Central memory CD8-positive, alpha-beta T cell (primary cell): Measurements from ENCODE around the gene KRTAP12-3.
"Not testable (repeated sequence)": the region's sequence is repeated elsewhere in the genome, so short reads cannot be mapped to it uniquely, and the experiment has no call there.

Experiments used
- ATAC-seq: fragments of 150-1000 bp; cut with Tn5 transposase; replicated peaks from 2 replicates; pipeline ENCODE4 v1.10.0; 2022; ENCODE audit warnings: mild to moderate bottlenecking, moderate FRiP score, moderate number of reproducible peaks; ENCODE audit not compliant: poor library complexity, severe bottlenecking; ENCODE audit errors: extremely low read depth
- DNase-seq, 2 donors: peaks; one replicate each; pipeline ENCODE4 v3.0.0; 2021; ENCODE audit warnings: low spot score in 2 of 2
- H3K27ac Mint-ChIP-seq: one replicate; pipeline ENCODE4 v1.8.0; 2022; ENCODE audit warnings: low read depth, mild to moderate bottlenecking, moderate library complexity, mixed read lengths
- H3K27me3 Mint-ChIP-seq: one replicate; pipeline ENCODE4 v1.8.0; 2022; ENCODE audit warnings: mixed read lengths
- H3K36me3 Mint-ChIP-seq: one replicate; pipeline ENCODE4 v1.8.0; 2022; ENCODE audit warnings: mild to moderate bottlenecking, moderate library complexity, mixed read lengths; ENCODE audit not compliant: insufficient read depth
- H3K4me1 Mint-ChIP-seq: one replicate; pipeline ENCODE4 v1.8.0; 2022; ENCODE audit warnings: mixed read lengths
- H3K4me3 Mint-ChIP-seq: one replicate; pipeline ENCODE4 v1.8.0; 2022; ENCODE audit warnings: mild to moderate bottlenecking, moderate library complexity, mixed read lengths
- H3K9me3 Mint-ChIP-seq: one replicate; pipeline ENCODE4 v1.8.0; 2022; ENCODE audit warnings: mixed read lengths

The KRTAP12-3 gene

DNA sequence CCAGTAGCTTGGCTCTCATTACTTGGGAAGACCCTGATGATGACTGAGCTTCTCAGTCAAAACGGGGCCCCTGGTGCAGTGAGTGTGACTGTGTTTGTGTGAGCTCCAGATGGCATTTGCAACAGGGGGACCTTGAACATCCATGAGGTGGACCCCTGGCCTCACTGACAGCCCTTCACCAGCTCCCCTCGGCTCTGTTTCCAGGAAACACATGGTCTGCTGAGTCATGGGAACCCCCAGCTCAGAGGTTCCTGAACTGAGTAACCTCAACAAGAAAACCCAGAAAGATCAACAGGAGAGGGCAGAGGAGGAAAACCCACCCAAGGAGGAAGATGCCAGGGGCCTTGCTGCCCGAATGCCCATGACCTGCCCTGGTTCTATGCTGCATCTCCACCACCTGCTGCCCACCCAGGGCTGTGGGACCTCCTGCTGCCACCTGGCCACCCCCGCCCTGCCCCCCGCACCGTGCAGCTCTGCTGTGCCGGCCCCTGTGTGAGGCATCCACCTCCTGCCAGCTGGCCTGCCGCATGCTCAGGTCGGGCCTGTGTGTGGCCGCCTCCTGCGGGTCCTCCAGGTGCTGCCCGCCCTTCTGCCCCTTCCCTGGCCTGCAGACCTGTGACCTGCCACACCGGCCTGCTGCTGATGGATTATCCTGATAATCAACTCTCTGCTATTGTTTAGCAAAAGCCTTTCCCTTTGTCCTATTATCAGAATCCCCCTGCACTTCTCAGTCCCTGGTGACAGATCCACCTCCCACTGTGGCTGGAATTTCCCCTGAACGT, 28.5 kb downstream of the KRTAP12-3 start:
- ATAC-seq = no peak
- no peak overlapping the region for H3K27ac Mint-ChIP-seq

DNA sequence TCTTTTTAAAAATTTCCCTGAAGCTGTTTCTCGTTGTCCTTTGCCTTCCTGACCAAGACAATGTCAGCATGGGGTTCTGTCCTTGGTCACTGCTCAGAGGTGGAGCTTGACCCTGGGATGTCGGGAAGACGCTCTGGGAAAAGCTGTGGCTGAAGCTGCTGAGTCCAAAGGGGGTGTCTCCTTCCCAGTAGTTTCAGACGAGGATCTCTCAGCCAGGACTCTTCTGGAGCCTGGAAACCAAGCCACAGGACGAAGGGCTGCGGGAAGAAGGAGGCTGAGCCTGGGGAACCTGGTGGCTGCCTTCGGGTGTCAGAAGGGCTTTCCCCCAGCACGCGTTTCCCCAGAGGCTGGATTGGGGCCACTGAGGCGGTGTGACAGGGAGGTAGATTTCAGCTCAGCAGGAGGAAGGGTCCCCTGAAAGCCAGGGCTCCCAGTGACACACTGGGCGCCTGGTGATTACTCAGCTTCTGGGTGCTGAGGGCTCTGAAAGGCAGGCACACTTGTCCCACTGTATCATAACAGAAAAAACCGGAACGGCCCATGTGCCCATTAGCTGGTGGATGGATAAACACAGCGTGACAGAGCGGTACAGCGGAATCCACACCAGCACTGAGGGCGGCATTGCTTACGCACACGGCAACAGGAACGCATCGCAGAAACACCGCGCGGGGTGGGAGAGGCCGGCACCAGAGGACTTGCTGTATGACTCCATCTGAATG, 29.3 kb downstream of the KRTAP12-3 start:
- H3K4me3 Mint-ChIP-seq = no peak overlapping the region
- ATAC-seq = no peak
- peaks cover 22% of the 10 kb centered on the region for H3K27me3 Mint-ChIP-seq
- H3K9me3 Mint-ChIP-seq = no peaks in the 10 kb centered on the region
- H3K36me3 Mint-ChIP-seq = no peaks in the 10 kb centered on the region
- DNase-seq = no peak
- peaks cover 18% of the 10 kb centered on the region for H3K4me1 Mint-ChIP-seq
- no peak overlapping the region for H3K27ac Mint-ChIP-seq

More for the DNA sequence above, 28.5 kb downstream of the KRTAP12-3 start:
- DNase-seq = no peak
- Mint-ChIP-seq H3K27me3 (peaks cover 22% of the 10 kb centered on the region), H3K4me1 (peaks cover 18% of the 10 kb centered on the region), H3K9me3 (no peaks in the 10 kb centered on the region), H3K4me3 (no peak overlapping the region), H3K36me3 (no peaks in the 10 kb centered on the region)

DNA sequence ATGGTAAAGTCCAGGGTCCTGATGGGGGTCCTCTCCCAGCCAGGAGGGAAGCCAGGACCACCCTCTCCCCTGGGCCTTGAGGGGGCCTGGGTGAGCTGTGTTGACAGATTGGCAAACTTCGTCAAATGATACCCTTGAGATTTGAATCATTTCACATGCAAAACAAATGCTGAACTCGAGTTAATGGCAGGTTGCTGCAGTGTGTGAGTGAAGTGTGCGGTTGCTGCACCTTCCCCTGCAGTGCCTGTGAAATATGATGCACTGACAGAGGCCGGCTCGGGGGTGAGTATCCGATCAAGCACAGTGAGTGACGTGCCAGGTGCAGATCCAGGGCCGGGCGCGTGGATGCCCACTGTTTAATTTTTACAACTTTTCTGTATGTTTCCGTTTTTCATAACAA, 29.9 kb downstream of the KRTAP12-3 start:
- ATAC-seq (no peak), DNase-seq (no peak)
- H3K4me3 Mint-ChIP-seq = no peak overlapping the region
- H3K9me3 Mint-ChIP-seq = peaks cover 4% of the 10 kb centered on the region
- H3K27me3 Mint-ChIP-seq = peaks cover 22% of the 10 kb centered on the region
- H3K36me3 Mint-ChIP-seq = no peaks in the 10 kb centered on the region
- H3K4me1 Mint-ChIP-seq = peaks cover 18% of the 10 kb centered on the region
- no peak overlapping the region for H3K27ac Mint-ChIP-seq

DNA sequence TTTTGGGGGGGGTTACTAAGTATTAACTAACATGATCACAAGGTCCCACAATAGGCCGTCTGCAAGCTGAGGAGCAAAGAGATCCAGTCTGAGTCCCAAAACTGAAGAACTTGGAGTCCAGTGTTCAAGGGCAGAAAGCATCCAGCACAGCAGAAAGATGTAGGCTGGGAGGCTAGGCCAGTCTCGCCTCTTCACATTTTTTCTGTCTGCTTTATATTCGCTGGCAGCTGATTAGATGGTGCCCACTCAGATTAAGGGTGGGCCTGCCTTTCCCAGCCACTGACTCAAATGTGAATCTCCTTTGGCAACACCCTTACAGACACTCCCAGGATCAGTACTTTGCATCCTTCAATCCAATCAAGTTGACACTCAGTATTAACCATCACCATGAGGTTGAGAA, 32.0 kb downstream of the KRTAP12-3 start:
- H3K4me3 Mint-ChIP-seq, H3K4me1 Mint-ChIP-seq, H3K9me3 Mint-ChIP-seq, ATAC-seq, H3K27ac Mint-ChIP-seq, H3K36me3 Mint-ChIP-seq: not testable (repeated sequence)
- H3K27me3 Mint-ChIP-seq = peaks cover 22% of the 10 kb centered on the region
- DNase-seq = peak in 1 of 2 donors; percentile 9

DNA sequence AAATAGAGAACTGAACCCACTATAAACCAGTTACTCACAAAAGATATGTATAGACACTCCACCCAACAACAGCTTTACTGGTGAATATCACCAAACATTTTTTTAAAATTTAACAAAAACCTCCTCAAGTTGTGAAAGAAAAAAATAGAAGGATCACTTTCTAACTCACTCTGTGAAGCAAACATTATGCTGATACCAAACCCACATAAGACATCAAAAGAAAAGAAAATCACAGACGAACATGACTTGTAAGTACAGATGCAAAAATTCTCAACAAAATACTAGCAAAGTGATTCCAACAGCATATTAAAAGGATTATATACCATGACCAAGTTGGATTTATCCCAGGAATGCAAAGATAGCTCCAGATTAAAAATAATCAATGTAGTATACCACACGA, 34.0 kb downstream of the KRTAP12-3 start:
- no peak for ATAC-seq
- Mint-ChIP-seq H3K27me3 (peaks cover 15% of the 10 kb centered on the region), H3K36me3 (no peaks in the 10 kb centered on the region), H3K27ac (no peak overlapping the region), H3K4me3 (no peak overlapping the region), H3K9me3 (peaks cover 8% of the 10 kb centered on the region), H3K4me1 (peaks cover 2% of the 10 kb centered on the region)
- DNase-seq = no peak

DNA sequence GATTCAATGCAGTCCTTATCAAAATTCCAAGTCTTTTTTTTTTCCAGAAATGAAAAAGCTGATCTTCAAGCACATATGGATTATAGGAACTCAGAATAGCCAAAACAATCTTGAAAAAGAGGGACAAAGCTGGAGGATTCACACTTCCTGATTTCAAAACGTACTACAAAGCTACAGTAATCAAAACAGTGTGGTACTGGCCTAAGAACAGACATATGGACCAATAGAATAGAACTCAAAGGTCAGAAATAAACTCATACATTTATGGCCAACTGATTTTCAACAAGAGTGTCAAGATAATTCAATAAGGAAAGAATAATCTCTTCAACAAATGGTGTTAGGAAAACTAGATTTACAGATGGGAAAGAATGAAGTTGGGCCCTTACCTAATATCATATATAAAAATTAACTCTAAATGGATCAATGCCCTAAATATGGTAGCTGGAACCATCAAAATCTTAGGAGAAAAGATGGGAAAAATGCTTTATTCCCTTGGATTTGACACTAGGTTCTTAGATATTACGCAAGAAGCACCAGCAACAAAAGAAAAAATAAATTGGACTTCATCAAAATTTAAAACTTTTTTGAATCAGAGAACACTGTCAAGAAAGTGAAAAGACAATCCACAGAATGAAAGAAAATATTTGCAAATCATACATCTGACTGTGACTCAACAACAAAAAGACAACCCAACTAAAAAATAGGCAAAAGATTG, 35.2 kb downstream of the KRTAP12-3 start:
- DNase-seq (no peak), ATAC-seq (no peak)
- H3K9me3 Mint-ChIP-seq = peaks cover 8% of the 10 kb centered on the region
- no peak overlapping the region for H3K27ac Mint-ChIP-seq
- no peaks in the 10 kb centered on the region for H3K36me3 Mint-ChIP-seq
- no peak overlapping the region for H3K4me3 Mint-ChIP-seq
- peaks cover 8% of the 10 kb centered on the region for H3K4me1 Mint-ChIP-seq
- peaks cover 20% of the 10 kb centered on the region for H3K27me3 Mint-ChIP-seq

DNA sequence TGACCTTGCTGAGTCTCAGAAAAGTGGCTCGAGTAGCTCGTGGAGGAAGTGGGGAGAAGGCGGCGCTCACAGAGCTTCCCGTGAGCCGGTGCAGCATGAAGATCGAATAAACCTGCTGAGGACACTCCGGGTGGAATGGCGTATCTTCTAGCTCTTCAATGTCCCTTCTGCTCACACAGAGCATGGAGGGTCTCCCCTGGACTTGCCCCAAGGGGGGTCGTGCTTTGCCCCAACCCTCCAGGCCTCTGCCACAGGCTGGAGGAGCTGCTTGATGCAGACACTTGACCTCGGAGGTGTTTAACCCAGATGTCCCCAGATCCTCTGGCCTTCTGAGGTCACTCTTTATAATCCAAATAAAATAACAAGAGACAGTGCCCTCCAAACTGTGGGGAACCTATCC, 37.0 kb downstream of the KRTAP12-3 start:
- ATAC-seq = no peak
- Mint-ChIP-seq H3K4me1 (peaks cover 15% of the 10 kb centered on the region), H3K9me3 (peaks cover 8% of the 10 kb centered on the region), H3K4me3 (no peak overlapping the region), H3K27ac (no peak overlapping the region), H3K27me3 (peaks cover 39% of the 10 kb centered on the region), H3K36me3 (no peaks in the 10 kb centered on the region)
- no peak for DNase-seq

DNA sequence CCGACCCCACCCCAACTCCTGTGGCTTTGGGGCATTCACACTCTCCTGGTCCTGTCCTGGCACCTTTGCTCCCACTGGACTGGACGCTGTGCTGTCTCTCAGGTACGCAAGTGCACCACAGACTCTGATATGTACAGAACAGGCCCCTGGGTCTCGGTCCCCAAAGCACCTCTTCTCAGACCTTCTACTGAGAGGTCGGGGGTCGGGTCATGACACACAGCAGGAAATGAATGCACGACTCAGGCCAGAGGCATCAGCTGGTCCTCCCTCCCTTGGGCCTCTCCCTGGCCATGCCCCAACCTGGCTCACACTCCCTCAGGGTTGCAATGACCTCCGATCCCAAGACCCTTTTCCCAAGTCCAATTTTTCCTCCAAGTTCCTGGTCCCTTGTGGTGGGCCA, 37.5 kb downstream of the KRTAP12-3 start:
- no peak for ATAC-seq
- peaks cover 43% of the 10 kb centered on the region for H3K27me3 Mint-ChIP-seq
- H3K4me1 Mint-ChIP-seq = peaks cover 15% of the 10 kb centered on the region
- DNase-seq = no peak
- no peak overlapping the region for H3K27ac Mint-ChIP-seq
- H3K4me3 Mint-ChIP-seq = no peak overlapping the region
- peaks cover 8% of the 10 kb centered on the region for H3K9me3 Mint-ChIP-seq
- no peaks in the 10 kb centered on the region for H3K36me3 Mint-ChIP-seq

DNA sequence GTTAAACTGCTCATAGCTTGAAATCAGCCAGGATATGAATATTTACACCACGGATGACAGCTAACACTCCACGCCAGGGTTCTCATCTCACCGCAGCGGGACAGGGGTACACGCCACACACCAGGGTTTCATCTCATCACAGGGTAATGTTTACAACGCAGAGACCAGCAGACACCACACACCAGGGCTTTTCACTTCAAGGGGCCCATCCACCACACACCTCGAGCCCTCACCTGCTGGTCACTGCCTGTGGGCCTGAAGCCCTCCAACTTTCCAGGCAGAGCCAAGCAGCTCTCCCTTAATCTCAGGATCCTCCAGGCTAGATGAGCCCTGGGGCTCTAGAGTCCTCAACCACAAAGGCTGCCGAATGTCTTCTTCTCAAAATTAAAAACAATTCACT, 37.9 kb downstream of the KRTAP12-3 start:
- H3K27me3 Mint-ChIP-seq = peaks cover 47% of the 10 kb centered on the region
- peaks cover 15% of the 10 kb centered on the region for H3K4me1 Mint-ChIP-seq
- peaks cover 8% of the 10 kb centered on the region for H3K9me3 Mint-ChIP-seq
- H3K4me3 Mint-ChIP-seq = no peak overlapping the region
- DNase-seq (no peak), ATAC-seq (no peak)
- H3K27ac Mint-ChIP-seq = no peak overlapping the region
- no peaks in the 10 kb centered on the region for H3K36me3 Mint-ChIP-seq

DNA sequence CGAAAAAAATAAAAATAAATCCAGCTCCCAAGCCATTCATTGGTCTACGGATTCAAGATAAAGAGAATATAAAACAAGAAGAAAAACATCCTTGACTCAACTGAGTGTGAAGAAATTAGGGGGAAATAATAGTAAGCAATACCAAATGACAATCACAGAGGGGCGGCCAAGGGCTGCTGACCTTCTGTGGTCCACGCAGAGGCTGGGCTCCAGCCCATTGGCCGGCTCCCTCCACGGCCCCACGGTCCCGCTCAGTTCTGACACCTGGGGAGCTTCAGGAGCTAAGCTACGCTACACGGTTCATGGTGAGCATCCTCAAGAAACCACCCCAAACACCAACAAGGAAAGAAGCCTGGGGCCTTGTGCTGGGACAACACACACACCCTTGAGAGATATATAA, 38.8 kb downstream of the KRTAP12-3 start:
- peak overlapping the region; percentile 44 for H3K27ac Mint-ChIP-seq
- H3K36me3 Mint-ChIP-seq = peaks cover 2% of the 10 kb centered on the region
- H3K4me1 Mint-ChIP-seq = peaks cover 15% of the 10 kb centered on the region
- no peak for DNase-seq
- peaks cover 8% of the 10 kb centered on the region for H3K9me3 Mint-ChIP-seq
- ATAC-seq = no peak
- H3K4me3 Mint-ChIP-seq = no peak overlapping the region
- peaks cover 57% of the 10 kb centered on the region for H3K27me3 Mint-ChIP-seq

DNA sequence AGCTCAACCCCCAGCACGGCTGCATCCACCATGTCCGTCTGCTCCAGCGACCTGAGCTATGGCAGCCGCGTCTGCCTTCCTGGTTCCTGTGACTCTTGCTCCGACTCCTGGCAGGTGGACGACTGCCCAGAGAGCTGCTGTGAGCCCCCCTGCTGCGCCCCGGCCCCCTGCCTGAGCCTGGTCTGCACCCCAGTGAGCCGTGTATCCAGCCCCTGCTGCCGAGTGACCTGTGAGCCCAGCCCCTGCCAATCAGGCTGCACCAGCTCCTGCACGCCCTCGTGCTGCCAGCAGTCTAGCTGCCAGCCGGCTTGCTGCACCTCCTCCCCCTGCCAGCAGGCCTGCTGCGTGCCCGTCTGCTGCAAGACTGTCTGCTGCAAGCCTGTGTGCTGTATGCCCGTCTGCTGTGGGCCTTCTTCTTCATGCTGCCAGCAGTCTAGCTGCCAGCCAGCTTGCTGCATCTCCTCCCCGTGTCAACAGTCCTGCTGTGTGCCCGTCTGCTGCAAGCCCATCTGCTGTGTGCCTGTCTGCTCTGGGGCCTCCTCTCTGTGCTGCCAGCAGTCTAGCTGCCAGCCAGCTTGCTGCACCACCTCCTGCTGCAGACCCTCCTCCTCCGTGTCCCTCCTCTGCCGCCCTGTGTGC, 39.6 kb downstream of the KRTAP12-3 start, which contains the start of gene KRTAP10-12:
Gene KRTAP10-12 (plus strand): TSS at position 1 of the 639 bp plus-strand sequence. CDS start 30 bp downstream, at position 31.
- not testable (repeated sequence) for H3K36me3 Mint-ChIP-seq, ATAC-seq, H3K9me3 Mint-ChIP-seq, H3K4me3 Mint-ChIP-seq
- Mint-ChIP-seq H3K27me3 (peaks cover 64% of the 10 kb centered on the region), H3K27ac (peak within 1 kb of the TSS; percentile 44), H3K4me1 (peaks cover 15% of the 10 kb centered on the region)
- peak in 1 of 2 donors; percentile 12 for DNase-seq
